Progenitor cell of endocrine pancreas (in vitro differentiated cells): ENCODE measurements around the gene PTPRD. TPM values are rescaled to one million over a fixed set of nuclear protein-coding genes. Genes with fewer than 3 reads are reported as not detected.
A peak's percentile ranks its signal among the peaks of the same experiment; 100 is the strongest.

Source experiments
- DNase-seq: peaks from one replicate; pipeline ENCODE4 v3.0.0; 2021; ENCODE audit warnings: low spot score; ENCODE audit not compliant: unreplicated experiment
- H3K27ac Mint-ChIP-seq: 2 replicates; pipeline ENCODE4 v1.8.0; 2021; ENCODE audit warnings: mild to moderate bottlenecking, moderate library complexity, mixed read lengths
- H3K27me3 Mint-ChIP-seq: 2 replicates; pipeline ENCODE4 v1.8.0; 2021; ENCODE audit warnings: mixed read lengths
- H3K36me3 Mint-ChIP-seq: 2 replicates; pipeline ENCODE4 v1.8.0; 2022; ENCODE audit warnings: mixed read lengths; ENCODE audit not compliant: insufficient read depth
- H3K4me1 Mint-ChIP-seq: 2 replicates; pipeline ENCODE4 v1.8.0; 2021; ENCODE audit warnings: low read depth, mixed read lengths
- H3K4me3 Mint-ChIP-seq: 2 replicates; pipeline ENCODE4 v1.8.0; 2021; ENCODE audit warnings: low read depth, mild to moderate bottlenecking, moderate library complexity, mixed read lengths
- H3K9me3 Mint-ChIP-seq: 2 replicates; pipeline ENCODE4 v1.8.0; 2021; ENCODE audit warnings: low read depth, mixed read lengths
- CTCF ChIP-seq: fragments of 200-600 bp; sonication (generic); IDR thresholded peaks from one replicate; pipeline ENCODE4 v1.5.0; 2021; ENCODE audit warnings: antibody characterized with exemption, mild to moderate bottlenecking; ENCODE audit not compliant: unreplicated experiment
- total RNA-seq: library from RNA; stranded (reverse); gene quantifications from 2 replicates; pipeline ENCODE4 v1.2.1, GENCODE V29; 2021

PTPRD gene
- total RNA-seq, 1 donor from 2014 or later = 124 TPM

- H3K36me3 Mint-ChIP-seq = no peaks in the 10 kb centered on the region
- H3K4me3 Mint-ChIP-seq = no peak overlapping the region
- peaks cover 2% of the 10 kb centered on the region for H3K27me3 Mint-ChIP-seq
- DNase-seq = no peak
- peaks cover 22% of the 10 kb centered on the region for H3K4me1 Mint-ChIP-seq
- no peak overlapping the region for H3K27ac Mint-ChIP-seq
- no peaks in the 10 kb centered on the region for H3K9me3 Mint-ChIP-seq
- TF ChIP-seq CTCF = no peak
These were observed 1442.2 kb downstream of the PTPRD start for GRCh38 chr9:9170439-9171134.

- TF ChIP-seq CTCF = no peak
- Mint-ChIP-seq H3K27ac (no peak overlapping the region), H3K36me3 (no peaks in the 10 kb centered on the region), H3K4me1 (no peaks in the 10 kb centered on the region), H3K9me3 (no peaks in the 10 kb centered on the region), H3K4me3 (no peak overlapping the region), H3K27me3 (no peaks in the 10 kb centered on the region)
- no peak for DNase-seq
These were observed 1470.8 kb downstream of the PTPRD start for GRCh38 chr9:9142001-9142400.

- Mint-ChIP-seq H3K9me3 (no peaks in the 10 kb centered on the region), H3K27ac (peak overlapping the region; percentile 56), H3K4me3 (no peak overlapping the region), H3K36me3 (no peaks in the 10 kb centered on the region), H3K4me1 (no peaks in the 10 kb centered on the region), H3K27me3 (no peaks in the 10 kb centered on the region)
- no peak for TF ChIP-seq CTCF
- DNase-seq = no peak
These were observed 1479.3 kb downstream of the PTPRD start for GRCh38 chr9:9133526-9133925.

- H3K27ac Mint-ChIP-seq = no peak overlapping the region
- no peak for DNase-seq
- H3K4me3 Mint-ChIP-seq = no peak overlapping the region
- no peaks in the 10 kb centered on the region for H3K9me3 Mint-ChIP-seq
- H3K36me3 Mint-ChIP-seq = no peaks in the 10 kb centered on the region
- no peaks in the 10 kb centered on the region for H3K27me3 Mint-ChIP-seq
- peaks cover 5% of the 10 kb centered on the region for H3K4me1 Mint-ChIP-seq
- no peak for TF ChIP-seq CTCF
These were observed 1488.2 kb downstream of the PTPRD start for GRCh38 chr9:9124616-9125015.

- DNase-seq = no peak
- Mint-ChIP-seq H3K4me3 (no peak overlapping the region), H3K36me3 (no peaks in the 10 kb centered on the region), H3K27ac (no peak overlapping the region), H3K9me3 (no peaks in the 10 kb centered on the region), H3K4me1 (peaks cover 2% of the 10 kb centered on the region), H3K27me3 (no peaks in the 10 kb centered on the region)
- no peak for TF ChIP-seq CTCF
These were observed 1490.4 kb downstream of the PTPRD start for GRCh38 chr9:9122230-9122875.
